ENCODE data around the gene LRRN4CL.

- TF ChIP-seq CTCF (IDR thresholded peaks at IDR 0.05) (no peak), POLR2A (IDR thresholded peaks at IDR 0.05) (no peak), POLR2AphosphoS5 (IDR thresholded peaks at IDR 0.05) (no peak)
Observed at GRCh38 chr11:62706850-62707247, 17.5 kb upstream of the LRRN4CL start.
